Breast epithelium (tissue), 4 donors: ENCODE measurements around the gene TENM3. TPM values are rescaled to one million over a fixed set of nuclear protein-coding genes. Genes with fewer than 3 reads are reported as not detected.

Experiments
- DNase-seq, 2 donors: peaks; one replicate each; pipeline ENCODE4 v3.0.0-alpha.2; 2019; ENCODE audit warnings: low spot score in 2 of 2
- H3K27ac ChIP-seq, 2 donors: fragments of 200-600 bp; sonication (generic) in 1 of 2; one replicate each; pipeline ENCODE4 v1.5.1; 2016 to 2019; ENCODE audit warnings: mild to moderate bottlenecking in 1 of 2
- H3K27me3 ChIP-seq, 2 donors: fragments of 200-600 bp; sonication (generic) in 1 of 2; one replicate each; pipeline versions ENCODE4 v1.5.1 to v1.6.0; 2017 to 2019; ENCODE audit warnings: control low read depth in 1 of 2, mild to moderate bottlenecking in 1 of 2
- H3K36me3 ChIP-seq: fragments of 200-600 bp; one replicate; pipeline ENCODE4 v1.5.1; 2019
- H3K4me1 ChIP-seq, 2 donors: fragments of 200-600 bp; sonication (generic); one replicate each; pipeline ENCODE4 v1.5.1; 2016 to 2019; ENCODE audit warnings: control low read depth in 1 of 2
- H3K4me3 ChIP-seq, 3 donors: fragments of 200-600 bp; sonication (generic); 1 replicate in 2 of 3; 2 replicates in 1 of 3; pipeline ENCODE4 v1.5.1; 2016 to 2019; ENCODE audit warnings: mild to moderate bottlenecking in 3 of 3, moderate library complexity in 2 of 3
- H3K9me3 ChIP-seq, 2 donors: fragments of 200-600 bp; sonication (generic) in 1 of 2; one replicate each; pipeline ENCODE4 v1.5.1; 2016 to 2019; ENCODE audit warnings: control low read depth in 1 of 2
- CTCF ChIP-seq, 3 donors: fragments of 450-650 bp; IDR thresholded peaks; one replicate each; pipeline ENCODE4 v1.5.1; 2016 to 2017; ENCODE audit warnings: antibody characterized with exemption in 3 of 3, mild to moderate bottlenecking in 3 of 3, moderate library complexity in 3 of 3
- POLR2A ChIP-seq: fragments of 450-650 bp; IDR thresholded peaks from one replicate; pipeline ENCODE4 v1.6.1; 2016; ENCODE audit warnings: antibody characterized with exemption, mild to moderate bottlenecking, moderate library complexity
- POLR2AphosphoS5 ChIP-seq, 3 donors: sonication (generic); formaldehyde crosslinking; IDR thresholded peaks; one replicate each; pipeline ENCODE4 v1.6.1; 2017; ENCODE audit warnings: antibody characterized with exemption in 3 of 3
- intact Hi-C: fragments of 100-400 bp; cut with DNase I; formaldehyde crosslinking; loops from one replicate; pipeline ENCODE4 v1.15.1; 2023; ENCODE audit warnings: low total_unique reads
- total RNA-seq, 3 donors: library from RNA; depleted of rRNA; stranded (reverse); fragments of >200 nt; gene quantifications; one replicate each; pipeline ENCODE4 v1.1.0, GENCODE V29; 2016

The TENM3 gene
- total RNA-seq, 3 donors from 2014 or later, result 4.6 to 30.6 (median 8.8) TPM

- no peak for DNase-seq
- Histone ChIP-seq H3K27me3 (no peaks in the 10 kb centered on the region), H3K4me3 (no peak overlapping the region), H3K27ac (no peak overlapping the region), H3K36me3 (no peaks in the 10 kb centered on the region), H3K4me1 (no peaks in the 10 kb centered on the region), H3K9me3 (no peaks in the 10 kb centered on the region)
- TF ChIP-seq POLR2AphosphoS5 (IDR thresholded peaks at IDR 0.05), result no peak
- TF ChIP-seq POLR2A, result no peak
- no peak for TF ChIP-seq CTCF (IDR thresholded peaks at IDR 0.05)
- intact Hi-C loops, result loop anchor here (5.0 kb wide), 1 partner anchor 157 kb away; no protein-coding TSS in a partner anchor
These were observed 156.9 kb downstream of the TENM3 start for GRCh38 chr4:182400081-182400480.

DNA sequence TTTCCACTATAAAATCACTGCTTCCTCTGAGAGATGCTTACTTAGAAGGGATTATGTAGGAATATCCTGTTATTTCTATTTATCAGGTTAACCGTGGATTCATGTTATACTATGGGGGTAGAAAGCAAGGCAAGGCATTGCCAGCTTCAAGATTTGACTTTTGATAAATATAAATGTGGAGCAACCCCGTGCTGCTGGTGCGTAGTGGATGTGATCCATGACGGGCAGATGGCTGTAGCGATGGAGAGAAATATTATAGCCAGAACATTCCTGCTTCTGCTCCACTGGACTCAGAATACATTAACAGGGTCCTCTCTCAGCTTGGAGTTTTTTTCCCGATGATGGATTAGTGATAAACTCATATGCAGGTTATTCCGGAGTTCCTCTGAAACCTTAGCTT lies 157.6 kb downstream of the TENM3 start:
- Histone ChIP-seq H3K4me3 (no peak overlapping the region), H3K27ac (no peak overlapping the region), H3K9me3 (no peaks in the 10 kb centered on the region), H3K4me1 (no peaks in the 10 kb centered on the region), H3K36me3 (no peaks in the 10 kb centered on the region), H3K27me3 (no peaks in the 10 kb centered on the region)
- TF ChIP-seq CTCF (IDR thresholded peaks at IDR 0.05) (no peak), POLR2A (no peak), POLR2AphosphoS5 (IDR thresholded peaks at IDR 0.05) (no peak)
- intact Hi-C loops, result loop anchor here (5.0 kb wide), 1 partner anchor 157 kb away; no protein-coding TSS in a partner anchor
- DNase-seq, result no peak

GRCh38 chr4:182404376-182404775 lies 161.2 kb downstream of the TENM3 start:
- TF ChIP-seq CTCF (IDR thresholded peaks at IDR 0.05) (no peak), POLR2A (no peak), POLR2AphosphoS5 (IDR thresholded peaks at IDR 0.05) (no peak)
- H3K36me3 ChIP-seq, result no peaks in the 10 kb centered on the region

GRCh38 chr4:182405087-182405486 lies 161.9 kb downstream of the TENM3 start:
- H3K36me3 ChIP-seq, result no peaks in the 10 kb centered on the region
- no peak overlapping the region for H3K4me3 ChIP-seq
- no peak for DNase-seq
- TF ChIP-seq CTCF (IDR thresholded peaks at IDR 0.05) (no peak), POLR2A (no peak), POLR2AphosphoS5 (IDR thresholded peaks at IDR 0.05) (no peak)
- H3K4me1 ChIP-seq, result no peaks in the 10 kb centered on the region
- H3K9me3 ChIP-seq, result no peaks in the 10 kb centered on the region
- H3K27me3 ChIP-seq, result no peaks in the 10 kb centered on the region
- intact Hi-C loops, result no loop called here
- no peak overlapping the region for H3K27ac ChIP-seq

More at GRCh38 chr4:182404376-182404775, 161.2 kb downstream of the TENM3 start:
- H3K9me3 ChIP-seq, result no peaks in the 10 kb centered on the region
- DNase-seq, result no peak
- no peaks in the 10 kb centered on the region for H3K4me1 ChIP-seq
- intact Hi-C loops, result loop anchor here (5.0 kb wide), 1 partner anchor 153 kb away; no protein-coding TSS in a partner anchor
- no peaks in the 10 kb centered on the region for H3K27me3 ChIP-seq
- H3K27ac ChIP-seq, result no peak overlapping the region
- no peak overlapping the region for H3K4me3 ChIP-seq

GRCh38 chr4:182409271-182409670 lies 166.1 kb downstream of the TENM3 start:
- no peak for DNase-seq
- intact Hi-C loops, result no loop called here
- Histone ChIP-seq H3K4me1 (no peaks in the 10 kb centered on the region), H3K4me3 (no peak overlapping the region), H3K36me3 (no peaks in the 10 kb centered on the region), H3K27ac (no peak overlapping the region), H3K9me3 (peaks cover 7 to 11% of the 10 kb centered on the region in 2 donors), H3K27me3 (no peaks in the 10 kb centered on the region)
- TF ChIP-seq POLR2AphosphoS5 (IDR thresholded peaks at IDR 0.05) (no peak), CTCF (IDR thresholded peaks at IDR 0.05) (no peak), POLR2A (no peak)
